ENCODE data around the gene UPP1.

Gene UPP1

DNA sequence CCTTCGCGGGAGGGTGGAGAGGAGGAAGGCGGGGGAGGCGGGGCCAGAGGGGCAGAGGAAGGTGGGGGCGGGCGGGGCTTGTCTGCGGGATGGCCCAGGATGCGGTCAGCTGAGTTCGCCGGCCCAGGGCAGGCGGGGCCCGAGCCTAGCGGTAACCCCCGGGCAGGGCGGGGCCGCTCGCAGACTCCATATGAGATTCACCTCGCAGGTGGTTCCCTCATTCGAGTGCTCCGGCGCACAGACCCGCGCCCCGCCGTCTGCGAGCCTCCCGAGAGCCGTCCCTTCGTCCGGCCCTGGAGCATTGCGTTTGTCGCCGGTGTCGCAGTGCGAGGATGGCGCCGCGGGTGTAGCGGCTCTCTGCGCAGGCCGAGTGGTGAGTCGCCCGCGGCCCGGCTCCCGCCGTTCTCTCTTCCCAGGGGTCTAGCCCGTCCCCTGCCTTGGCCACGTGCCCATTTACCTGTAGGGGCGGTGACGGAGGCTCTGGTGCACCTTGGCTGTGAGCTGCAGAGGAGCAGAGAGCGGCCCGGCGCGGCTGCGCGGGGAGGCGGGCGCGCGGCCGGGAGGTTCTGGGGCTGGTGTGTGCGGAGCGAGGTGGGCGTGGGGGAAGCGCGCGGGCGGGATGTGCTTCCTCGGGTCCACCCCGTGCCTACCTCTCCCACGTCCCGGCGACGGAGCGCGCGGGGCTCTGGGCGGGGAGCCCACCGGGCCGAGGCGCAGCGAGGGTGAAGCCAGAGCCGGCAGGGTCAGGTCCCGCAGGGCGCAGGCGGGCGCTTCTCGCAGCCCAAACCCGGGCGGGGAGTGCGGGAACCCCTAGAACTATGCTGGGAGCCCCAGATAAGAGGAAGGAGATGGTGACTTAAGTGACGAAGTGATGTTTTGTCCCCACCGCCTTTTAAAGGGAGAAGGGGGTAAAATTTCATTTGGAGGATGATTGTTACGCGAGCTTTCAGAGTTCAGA, at the start of gene UPP1:
Gene UPP1, plus strand, starts transcription at position 220 of the 958 bp plus-strand sequence. CDS start 5,519 bp downstream, outside the sequence.
- TF ChIP-seq, protein P1, sequence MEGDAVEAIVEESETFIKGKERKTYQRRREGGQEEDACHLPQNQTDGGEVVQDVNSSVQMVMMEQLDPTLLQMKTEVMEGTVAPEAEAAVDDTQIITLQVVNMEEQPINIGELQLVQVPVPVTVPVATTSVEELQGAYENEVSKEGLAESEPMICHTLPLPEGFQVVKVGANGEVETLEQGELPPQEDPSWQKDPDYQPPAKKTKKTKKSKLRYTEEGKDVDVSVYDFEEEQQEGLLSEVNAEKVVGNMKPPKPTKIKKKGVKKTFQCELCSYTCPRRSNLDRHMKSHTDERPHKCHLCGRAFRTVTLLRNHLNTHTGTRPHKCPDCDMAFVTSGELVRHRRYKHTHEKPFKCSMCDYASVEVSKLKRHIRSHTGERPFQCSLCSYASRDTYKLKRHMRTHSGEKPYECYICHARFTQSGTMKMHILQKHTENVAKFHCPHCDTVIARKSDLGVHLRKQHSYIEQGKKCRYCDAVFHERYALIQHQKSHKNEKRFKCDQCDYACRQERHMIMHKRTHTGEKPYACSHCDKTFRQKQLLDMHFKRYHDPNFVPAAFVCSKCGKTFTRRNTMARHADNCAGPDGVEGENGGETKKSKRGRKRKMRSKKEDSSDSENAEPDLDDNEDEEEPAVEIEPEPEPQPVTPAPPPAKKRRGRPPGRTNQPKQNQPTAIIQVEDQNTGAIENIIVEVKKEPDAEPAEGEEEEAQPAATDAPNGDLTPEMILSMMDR (IDR thresholded peaks at IDR 0.05; ENCODE audit: control insufficient read depth, insufficient read depth, low read depth, low read length, missing control alignments) = no peak
- no peak for DNase-seq (ENCODE audit: low read depth)
- H3K4me3 ChIP-seq (ENCODE audit: control insufficient read depth, low read depth, low read length) = peak within 1 kb of the TSS; percentile 80

- no peak overlapping the region for H3K4me3 ChIP-seq (ENCODE audit: control insufficient read depth, low read depth, low read length)
- TF ChIP-seq, protein P1 (IDR thresholded peaks at IDR 0.05; ENCODE audit: control insufficient read depth, insufficient read depth, low read depth, low read length, missing control alignments) = no peak
- DNase-seq (ENCODE audit: low read depth) = no peak
Observed at GRCh38 chr7:48040944-48041652, 48.0 kb upstream of the UPP1 start.

GRCh38 chr7:48041653-48041970, 47.5 kb upstream of the UPP1 start:
- no peak for DNase-seq (ENCODE audit: low read depth)
- H3K4me3 ChIP-seq (ENCODE audit: control insufficient read depth, low read depth, low read length) = no peak overlapping the region
- TF ChIP-seq, protein P1 (IDR thresholded peaks at IDR 0.05; ENCODE audit: control insufficient read depth, insufficient read depth, low read depth, low read length, missing control alignments) = no peak

DNA sequence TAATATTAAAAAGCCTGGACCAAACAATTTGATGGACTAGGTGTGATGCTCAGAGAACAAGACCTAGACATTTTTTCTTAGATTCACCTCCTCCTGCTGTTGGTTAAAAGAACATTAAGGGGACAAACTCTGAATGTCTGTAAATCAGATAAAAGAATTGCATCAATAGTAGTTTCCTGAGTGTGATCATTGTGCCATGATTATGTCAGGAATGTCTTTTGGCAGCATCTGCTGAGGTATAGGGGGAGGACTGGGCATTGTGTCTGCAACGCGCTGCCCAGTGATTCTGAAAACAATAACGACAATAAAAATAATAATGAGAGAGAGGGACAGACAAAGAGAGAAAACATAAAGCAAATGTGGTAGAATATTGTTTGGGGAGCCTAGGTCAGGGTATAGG, 46.8 kb upstream of the UPP1 start:
- TF ChIP-seq, protein P1 (IDR thresholded peaks at IDR 0.05; ENCODE audit: control insufficient read depth, insufficient read depth, low read depth, low read length, missing control alignments) = no peak
- no peak for DNase-seq (ENCODE audit: low read depth)
- H3K4me3 ChIP-seq (ENCODE audit: control insufficient read depth, low read depth, low read length) = no peak overlapping the region

GRCh38 chr7:48042636-48043035, 46.4 kb upstream of the UPP1 start:
- TF ChIP-seq, protein P1 (IDR thresholded peaks at IDR 0.05; ENCODE audit: control insufficient read depth, insufficient read depth, low read depth, low read length, missing control alignments) = no peak
- no peak for DNase-seq (ENCODE audit: low read depth)
- H3K4me3 ChIP-seq (ENCODE audit: control insufficient read depth, low read depth, low read length) = no peak overlapping the region

DNA sequence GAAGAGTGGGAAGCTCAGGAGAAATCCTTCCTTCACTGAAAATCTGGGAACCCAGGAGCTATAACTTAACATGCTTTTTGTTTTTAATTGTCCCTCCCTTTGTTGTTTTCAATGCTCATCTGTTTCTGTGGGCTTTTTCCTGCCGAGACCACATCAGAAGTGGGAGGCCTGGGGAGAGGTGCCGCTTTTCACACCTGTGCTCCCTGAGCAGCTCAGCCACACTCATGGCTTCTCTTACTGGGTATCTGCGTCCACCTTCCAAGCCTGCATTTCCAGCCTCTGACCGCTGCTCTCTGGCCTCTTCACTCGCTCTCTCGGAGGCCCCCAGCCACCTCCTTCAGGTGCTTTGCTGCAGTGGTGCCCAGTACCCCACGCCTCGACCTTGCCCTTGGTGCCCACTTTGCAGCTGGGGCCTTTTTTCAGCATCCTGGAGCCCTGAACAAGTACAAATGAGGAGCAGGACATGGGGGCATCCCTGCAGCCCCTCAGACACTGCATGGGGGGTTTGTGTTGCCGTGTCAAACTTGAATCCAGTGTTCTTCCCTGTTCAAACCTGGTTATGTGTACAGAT, 43.8 kb upstream of the UPP1 start:
- no peak overlapping the region for H3K4me3 ChIP-seq (ENCODE audit: control insufficient read depth, low read depth, low read length)
- TF ChIP-seq, protein P1 (IDR thresholded peaks at IDR 0.05; ENCODE audit: control insufficient read depth, insufficient read depth, low read depth, low read length, missing control alignments) = no peak
- DNase-seq (ENCODE audit: low read depth) = no peak
